Activated T-helper 2 cell treated with anti-CD3 and anti-CD28 coated beads, Interferon-gamma antibody, Interleukin-2, Interleukin-4, amounts not matched to agents 10 μg/mL and 5 μg/mL and 100 μg/mL, durations not matched to agents 14 hours and 24 hours and 36 hours (primary cell): ENCODE results near the gene NCOA7. TPM values are rescaled to one million over a fixed set of nuclear protein-coding genes. Genes with fewer than 3 reads are reported as not detected.

Experiments used
- DNase-seq: peaks from one replicate; pipeline ENCODE4 v3.0.0; 2021; ENCODE audit warnings: low spot score
- H3K27ac Mint-ChIP-seq: one replicate; pipeline ENCODE4 v1.8.0; 2021; ENCODE audit warnings: mixed read lengths
- H3K27me3 Mint-ChIP-seq: one replicate; pipeline ENCODE4 v1.8.0; 2021; ENCODE audit warnings: low read depth, mixed read lengths
- H3K36me3 Mint-ChIP-seq: one replicate; pipeline ENCODE4 v1.8.0; 2021; ENCODE audit warnings: low read depth, mixed read lengths
- H3K4me1 Mint-ChIP-seq: one replicate; pipeline ENCODE4 v1.8.0; 2021; ENCODE audit warnings: low read depth, mixed read lengths
- H3K4me3 Mint-ChIP-seq: one replicate; pipeline ENCODE4 v1.8.0; 2021; ENCODE audit warnings: low read depth, mild to moderate bottlenecking, moderate library complexity, mixed read lengths
- H3K9me3 Mint-ChIP-seq: one replicate; pipeline ENCODE4 v1.8.0; 2021; ENCODE audit warnings: mixed read lengths
- intact Hi-C: fragments of 100-400 bp; cut with micrococcal nuclease; formaldehyde crosslinking; loops from one replicate; pipeline ENCODE4 v1.15.1; 2023
- total RNA-seq: library from RNA; stranded (reverse); gene quantifications from 2 replicates; pipeline ENCODE4 v1.2.3, GENCODE V29; 2022

NCOA7 gene
- total RNA-seq, 1 donor from 2014 or later = 40.5 TPM

DNA sequence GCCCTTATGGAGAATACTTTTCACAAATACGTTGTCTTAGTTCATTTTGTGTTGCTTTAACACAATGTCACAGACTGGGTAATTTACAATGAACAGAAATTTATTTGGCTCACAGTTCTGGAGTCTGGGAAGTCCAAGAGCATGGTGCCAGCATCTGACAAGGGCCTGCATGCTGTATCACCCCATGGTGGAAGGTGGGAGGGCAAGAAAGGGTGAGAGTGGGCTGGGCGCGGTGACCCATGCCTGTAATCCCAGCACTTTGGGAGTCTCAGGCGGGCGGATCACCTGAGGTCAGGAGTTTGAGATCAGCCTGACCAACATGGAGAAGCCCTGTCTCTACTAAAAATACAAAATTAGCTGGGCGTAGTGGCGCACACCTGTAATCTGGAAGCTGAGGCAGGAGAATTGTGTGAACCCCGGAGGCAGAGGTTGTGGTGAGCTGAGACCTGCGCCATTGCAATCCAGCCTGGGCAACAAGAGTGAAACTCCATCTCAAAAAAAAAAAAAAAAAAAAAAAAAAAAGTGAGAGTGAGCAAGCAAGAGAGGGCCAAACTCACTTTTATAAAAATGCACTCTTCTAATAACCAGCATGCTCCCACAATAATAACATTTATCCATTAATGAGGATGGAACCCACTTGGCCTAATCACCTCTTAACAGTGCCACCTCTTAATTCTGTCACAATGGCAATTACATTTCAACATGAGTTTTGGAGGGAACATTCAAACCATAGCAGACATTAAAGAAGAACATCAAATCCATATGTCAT, 36.1 kb downstream of the NCOA7 start:
- H3K27me3 Mint-ChIP-seq = no peaks in the 10 kb centered on the region

DNA sequence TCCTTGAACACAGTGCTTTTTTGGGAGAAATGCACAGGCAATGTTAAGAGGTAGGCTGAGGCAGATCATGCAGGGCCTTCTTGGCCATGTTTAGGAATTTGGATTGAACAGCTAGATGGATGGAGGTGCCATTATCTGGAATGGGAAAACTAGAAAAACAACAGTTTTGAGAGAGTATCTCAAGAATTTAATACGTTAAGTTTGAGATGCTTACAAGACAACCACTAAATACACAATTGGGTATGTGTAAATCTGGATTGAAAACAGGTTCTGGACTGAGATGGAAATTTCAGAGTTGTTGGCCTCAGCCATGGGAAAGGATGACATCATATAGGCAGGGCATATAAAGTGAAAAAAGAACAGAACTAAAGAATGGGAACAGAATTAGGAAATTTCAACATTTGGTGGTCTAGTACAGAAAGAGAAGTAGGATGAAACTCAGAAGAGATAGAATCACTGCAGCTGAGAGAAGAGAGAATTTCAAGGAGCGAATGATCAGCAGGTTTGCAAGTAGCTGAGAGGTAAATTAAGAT, 37.1 kb downstream of the NCOA7 start:
- Mint-ChIP-seq H3K9me3 (no peaks in the 10 kb centered on the region), H3K27me3 (no peaks in the 10 kb centered on the region), H3K27ac (no peak overlapping the region), H3K4me1 (peaks cover 49% of the 10 kb centered on the region), H3K36me3 (peaks cover 22% of the 10 kb centered on the region), H3K4me3 (no peak overlapping the region)
- intact Hi-C loops = loop anchor here (2.0 to 5.0 kb wide), 2 partner anchors 15 to 36 kb away; partner anchors contain the start of gene NCOA7
- no peak for DNase-seq

More for the DNA sequence above, 36.1 kb downstream of the NCOA7 start:
- Mint-ChIP-seq H3K4me1 (peaks cover 42% of the 10 kb centered on the region), H3K36me3 (peaks cover 23% of the 10 kb centered on the region), H3K4me3 (no peak overlapping the region), H3K27ac (no peak overlapping the region), H3K9me3 (no peaks in the 10 kb centered on the region)
- DNase-seq = no peak
- intact Hi-C loops = loop anchor here (5.0 kb wide), 1 partner anchor 35 kb away; the partner anchor contains the start of gene NCOA7

DNA sequence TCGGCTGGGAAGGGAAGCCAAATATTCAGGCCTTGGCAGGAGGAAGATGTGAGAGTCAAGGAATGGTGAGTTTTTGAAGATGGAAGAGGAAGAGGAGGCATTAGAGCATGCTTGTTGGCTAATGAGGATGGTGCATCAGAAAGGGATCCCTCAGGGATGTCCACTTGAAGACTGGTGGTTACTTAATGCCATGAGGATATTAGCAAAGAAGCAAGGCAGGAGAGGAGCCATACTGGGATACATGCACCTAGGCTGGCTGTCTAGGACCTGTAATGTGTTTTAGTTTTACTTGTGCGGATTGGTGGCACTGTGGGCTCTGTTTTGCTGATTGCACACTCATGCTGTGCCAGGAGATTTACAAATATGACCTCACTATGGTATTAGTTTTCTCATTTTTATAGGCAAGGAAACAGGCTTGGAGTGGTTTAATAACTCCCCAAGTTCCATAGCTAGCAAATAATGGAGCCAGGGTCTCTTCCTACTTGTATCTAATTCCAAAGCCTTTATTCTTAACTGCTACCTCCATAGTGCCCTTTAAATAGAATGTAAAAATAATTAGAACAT, 37.8 kb downstream of the NCOA7 start:
- Mint-ChIP-seq H3K27ac (no peak overlapping the region), H3K4me1 (peaks cover 55% of the 10 kb centered on the region), H3K36me3 (peaks cover 22% of the 10 kb centered on the region), H3K9me3 (no peaks in the 10 kb centered on the region), H3K4me3 (no peak overlapping the region), H3K27me3 (no peaks in the 10 kb centered on the region)
- no peak for DNase-seq
- intact Hi-C loops = loop anchor here (1.0 to 5.0 kb wide), 3 partner anchors 16 to 36 kb away; partner anchors contain the start of gene NCOA7

- H3K36me3 Mint-ChIP-seq = peaks cover 22% of the 10 kb centered on the region
- no peak overlapping the region for H3K4me3 Mint-ChIP-seq
- H3K4me1 Mint-ChIP-seq = peaks cover 61% of the 10 kb centered on the region
- H3K9me3 Mint-ChIP-seq = no peaks in the 10 kb centered on the region
- no peak overlapping the region for H3K27ac Mint-ChIP-seq
- no peaks in the 10 kb centered on the region for H3K27me3 Mint-ChIP-seq
- intact Hi-C loops = loop anchor here (1.0 to 5.0 kb wide), 3 partner anchors 17 to 37 kb away; partner anchors contain the start of gene NCOA7
- DNase-seq = no peak
These were observed 38.7 kb downstream of the NCOA7 start for GRCh38 chr6:125829433-125829832.

DNA sequence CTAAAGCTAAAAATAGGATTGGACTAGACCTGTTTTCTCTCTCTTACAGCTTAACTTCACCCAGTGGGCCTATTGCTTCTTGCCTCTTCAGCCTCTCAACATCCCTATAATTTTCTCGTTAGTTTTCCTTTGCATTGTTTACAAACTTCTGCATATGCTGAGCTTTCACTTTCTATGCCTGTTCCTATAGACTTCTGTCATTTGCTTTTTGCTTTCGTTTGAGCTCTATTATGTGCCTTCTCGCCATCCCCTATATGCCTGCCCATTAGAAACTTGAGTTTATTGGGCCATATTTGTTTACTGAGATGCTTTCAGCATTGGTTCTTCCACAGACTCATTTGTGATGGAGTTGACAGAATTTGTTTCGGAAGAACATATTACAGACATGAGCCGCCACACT, 40.9 kb downstream of the NCOA7 start:
- no peaks in the 10 kb centered on the region for H3K9me3 Mint-ChIP-seq
- peak overlapping the region; percentile 75 for H3K4me3 Mint-ChIP-seq
- intact Hi-C loops = no loop called here
- no peaks in the 10 kb centered on the region for H3K27me3 Mint-ChIP-seq
- peaks cover 20% of the 10 kb centered on the region for H3K36me3 Mint-ChIP-seq
- no peak for DNase-seq
- peaks cover 66% of the 10 kb centered on the region for H3K4me1 Mint-ChIP-seq
- peak overlapping the region; percentile 13 for H3K27ac Mint-ChIP-seq

DNA sequence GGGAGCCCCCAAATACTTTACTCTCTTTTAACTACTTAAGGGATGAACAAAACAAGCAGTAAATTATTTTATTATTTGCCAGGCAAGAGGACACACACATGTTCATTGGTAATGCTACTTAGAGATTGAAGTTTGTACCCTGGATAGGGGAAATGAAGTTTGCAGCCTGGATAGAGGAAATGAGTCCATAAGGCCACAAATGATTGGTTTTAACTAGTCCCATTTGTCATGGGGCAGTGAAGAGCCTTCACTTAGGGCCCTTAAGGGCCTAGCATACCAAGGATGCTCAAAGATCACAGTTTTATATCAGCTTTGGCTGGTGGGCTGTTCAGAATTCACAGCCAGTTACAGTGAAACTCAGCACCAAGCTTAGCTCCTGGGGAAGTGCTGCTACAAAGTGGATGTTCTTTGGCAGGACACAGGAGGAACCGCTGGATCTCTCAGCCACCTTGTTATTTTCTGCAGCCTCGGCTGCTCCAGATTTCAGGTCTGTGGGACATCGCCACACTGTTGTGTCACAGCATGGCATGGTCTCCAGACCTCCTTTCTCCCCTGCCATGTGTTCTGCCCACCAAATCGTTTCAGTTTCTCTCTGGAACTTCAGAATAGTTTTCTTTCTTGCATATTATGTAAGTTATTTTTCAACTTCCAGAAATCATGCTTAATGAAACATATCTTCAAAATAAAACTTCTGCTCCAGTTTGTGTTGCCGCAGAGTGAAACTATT, 41.8 kb downstream of the NCOA7 start:
- H3K36me3 Mint-ChIP-seq = peaks cover 14% of the 10 kb centered on the region
- intact Hi-C loops = no loop called here

GRCh38 chr6:125834348-125834747, 43.6 kb downstream of the NCOA7 start:
- Mint-ChIP-seq H3K9me3 (no peaks in the 10 kb centered on the region), H3K27me3 (no peaks in the 10 kb centered on the region), H3K36me3 (peaks cover 7% of the 10 kb centered on the region), H3K27ac (no peak overlapping the region), H3K4me3 (no peak overlapping the region), H3K4me1 (peaks cover 55% of the 10 kb centered on the region)
- DNase-seq = no peak
- intact Hi-C loops = no loop called here

More for the DNA sequence above, 41.8 kb downstream of the NCOA7 start:
- Mint-ChIP-seq H3K27me3 (no peaks in the 10 kb centered on the region), H3K4me1 (peaks cover 61% of the 10 kb centered on the region), H3K27ac (no peak overlapping the region), H3K9me3 (no peaks in the 10 kb centered on the region), H3K4me3 (no peak overlapping the region)
- DNase-seq = no peak

- H3K4me1 Mint-ChIP-seq = peaks cover 47% of the 10 kb centered on the region
- H3K36me3 Mint-ChIP-seq = peaks cover 7% of the 10 kb centered on the region
- intact Hi-C loops = no loop called here
- no peak overlapping the region for H3K27ac Mint-ChIP-seq
- no peak for DNase-seq
- no peaks in the 10 kb centered on the region for H3K9me3 Mint-ChIP-seq
- no peak overlapping the region for H3K4me3 Mint-ChIP-seq
- no peaks in the 10 kb centered on the region for H3K27me3 Mint-ChIP-seq
These were observed 44.5 kb downstream of the NCOA7 start for GRCh38 chr6:125835221-125835744.

GRCh38 chr6:125836466-125836865, 45.7 kb downstream of the NCOA7 start:
- H3K4me3 Mint-ChIP-seq = no peak overlapping the region
- peaks cover 40% of the 10 kb centered on the region for H3K4me1 Mint-ChIP-seq
- H3K36me3 Mint-ChIP-seq = peaks cover 7% of the 10 kb centered on the region
- no peak overlapping the region for H3K27ac Mint-ChIP-seq
- no peaks in the 10 kb centered on the region for H3K27me3 Mint-ChIP-seq
- intact Hi-C loops = no loop called here
- DNase-seq = no peak
- H3K9me3 Mint-ChIP-seq = no peaks in the 10 kb centered on the region

DNA sequence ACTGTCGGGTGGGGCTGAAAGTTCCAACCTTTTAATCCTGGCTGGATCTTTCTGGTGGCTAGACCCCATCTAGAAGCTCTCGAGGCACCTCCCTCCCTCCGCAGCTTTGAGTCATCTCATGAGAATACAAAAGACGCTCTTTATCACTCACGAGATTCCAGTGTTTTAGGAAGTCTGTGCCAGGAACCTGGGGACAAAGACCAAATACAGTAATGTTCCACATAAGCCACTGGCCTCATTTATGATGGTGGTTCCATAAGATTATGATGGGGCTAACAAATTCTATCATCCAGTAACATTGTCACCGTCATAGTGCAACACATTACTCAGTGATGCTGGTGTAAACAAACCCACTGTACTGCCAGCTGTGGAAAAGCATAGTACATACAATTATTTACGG, 48.7 kb downstream of the NCOA7 start:
- DNase-seq = no peak
- H3K4me1 Mint-ChIP-seq = peaks cover 16% of the 10 kb centered on the region
- H3K4me3 Mint-ChIP-seq = no peak overlapping the region
- intact Hi-C loops = no loop called here
- H3K27ac Mint-ChIP-seq = no peak overlapping the region
- no peaks in the 10 kb centered on the region for H3K27me3 Mint-ChIP-seq
- no peaks in the 10 kb centered on the region for H3K9me3 Mint-ChIP-seq
- peaks cover 6% of the 10 kb centered on the region for H3K36me3 Mint-ChIP-seq

- Mint-ChIP-seq H3K4me3 (no peak overlapping the region), H3K36me3 (peaks cover 4% of the 10 kb centered on the region), H3K27me3 (no peaks in the 10 kb centered on the region), H3K9me3 (no peaks in the 10 kb centered on the region), H3K27ac (no peak overlapping the region), H3K4me1 (peaks cover 13% of the 10 kb centered on the region)
- no peak for DNase-seq
- intact Hi-C loops = no loop called here
These were observed 49.1 kb downstream of the NCOA7 start for GRCh38 chr6:125839879-125840278.

- H3K4me1 Mint-ChIP-seq = peaks cover 10% of the 10 kb centered on the region
These were observed 50.8 kb downstream of the NCOA7 start for GRCh38 chr6:125841356-125842090.

More at GRCh38 chr6:125841356-125842090, 50.8 kb downstream of the NCOA7 start:
- no peak for DNase-seq
- no peaks in the 10 kb centered on the region for H3K27me3 Mint-ChIP-seq
- H3K4me3 Mint-ChIP-seq = no peak overlapping the region
- H3K9me3 Mint-ChIP-seq = no peaks in the 10 kb centered on the region
- peaks cover 5% of the 10 kb centered on the region for H3K36me3 Mint-ChIP-seq
- no peak overlapping the region for H3K27ac Mint-ChIP-seq
- intact Hi-C loops = no loop called here
